ENCODE results near the gene PTPN1.

The PTPN1 gene

DNA sequence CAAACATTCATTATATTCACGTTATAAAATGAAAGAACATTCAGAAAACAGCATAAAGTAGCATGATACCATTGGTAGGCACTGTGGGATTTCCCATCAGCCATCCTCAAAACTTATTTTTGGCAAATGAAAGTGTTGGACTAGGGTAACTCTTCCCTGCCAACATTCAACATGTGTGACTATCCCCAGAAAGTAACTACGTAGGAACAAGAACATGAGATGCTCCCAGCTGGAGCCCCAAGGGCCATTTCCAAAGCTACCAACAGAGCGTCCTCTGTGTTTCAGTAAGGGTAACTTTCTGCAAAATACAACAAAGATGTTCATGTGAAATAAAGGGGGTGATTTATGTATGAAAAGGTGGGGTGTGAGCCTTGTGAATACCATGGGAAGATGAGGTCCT is 28.4 kb upstream of the PTPN1 start:
- DNase-seq (ENCODE audit: low read depth): no peak
- TF ChIP-seq, protein P1, sequence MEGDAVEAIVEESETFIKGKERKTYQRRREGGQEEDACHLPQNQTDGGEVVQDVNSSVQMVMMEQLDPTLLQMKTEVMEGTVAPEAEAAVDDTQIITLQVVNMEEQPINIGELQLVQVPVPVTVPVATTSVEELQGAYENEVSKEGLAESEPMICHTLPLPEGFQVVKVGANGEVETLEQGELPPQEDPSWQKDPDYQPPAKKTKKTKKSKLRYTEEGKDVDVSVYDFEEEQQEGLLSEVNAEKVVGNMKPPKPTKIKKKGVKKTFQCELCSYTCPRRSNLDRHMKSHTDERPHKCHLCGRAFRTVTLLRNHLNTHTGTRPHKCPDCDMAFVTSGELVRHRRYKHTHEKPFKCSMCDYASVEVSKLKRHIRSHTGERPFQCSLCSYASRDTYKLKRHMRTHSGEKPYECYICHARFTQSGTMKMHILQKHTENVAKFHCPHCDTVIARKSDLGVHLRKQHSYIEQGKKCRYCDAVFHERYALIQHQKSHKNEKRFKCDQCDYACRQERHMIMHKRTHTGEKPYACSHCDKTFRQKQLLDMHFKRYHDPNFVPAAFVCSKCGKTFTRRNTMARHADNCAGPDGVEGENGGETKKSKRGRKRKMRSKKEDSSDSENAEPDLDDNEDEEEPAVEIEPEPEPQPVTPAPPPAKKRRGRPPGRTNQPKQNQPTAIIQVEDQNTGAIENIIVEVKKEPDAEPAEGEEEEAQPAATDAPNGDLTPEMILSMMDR (IDR thresholded peaks at IDR 0.05; ENCODE audit: low read depth, low read length, missing control alignments): no peak
- in situ Hi-C loops (cut with HindIII; ENCODE audit: low sequenced_read_pairs): loop anchor here (5.0 to 10.0 kb wide), 2 partner anchors 106 to 233 kb away; no protein-coding TSS in a partner anchor
- no peak overlapping the region for H3K4me3 ChIP-seq (ENCODE audit: low read depth, low read length)

DNA sequence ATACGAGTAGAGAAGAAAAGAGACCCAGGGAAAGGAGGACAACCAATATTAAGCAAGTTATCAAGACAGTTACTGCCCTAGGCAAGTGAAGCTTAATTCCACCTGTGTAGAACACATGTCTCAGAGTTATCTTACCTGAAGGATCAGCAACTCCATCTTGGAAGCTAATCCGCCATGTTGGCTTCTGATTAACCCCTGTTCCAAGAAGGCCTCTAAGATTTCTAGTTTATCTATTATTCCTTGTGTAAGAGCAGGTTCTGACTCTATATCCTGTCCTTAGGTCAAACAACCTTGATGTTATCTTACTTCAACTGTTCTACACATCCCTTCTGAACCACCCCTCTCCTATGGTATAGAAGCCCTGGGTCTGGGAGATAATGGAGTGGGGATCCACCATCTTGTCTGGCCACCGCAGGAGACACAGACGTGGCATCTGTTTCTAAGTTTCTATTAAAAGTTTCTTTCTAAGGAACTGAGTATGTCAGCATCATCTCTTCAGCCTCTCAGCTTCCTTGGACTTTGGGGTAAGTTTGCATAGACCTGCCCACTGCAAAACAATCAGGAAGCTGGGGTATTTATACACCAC is 27.7 kb upstream of the PTPN1 start:
- no peak overlapping the region for H3K4me3 ChIP-seq (ENCODE audit: low read depth, low read length)
- DNase-seq (ENCODE audit: low read depth): no peak
- in situ Hi-C loops (cut with HindIII; ENCODE audit: low sequenced_read_pairs): loop anchor here (5.0 to 10.0 kb wide), 2 partner anchors 105 to 232 kb away; no protein-coding TSS in a partner anchor
- TF ChIP-seq, protein P1 (IDR thresholded peaks at IDR 0.05; ENCODE audit: low read depth, low read length, missing control alignments): no peak

DNA sequence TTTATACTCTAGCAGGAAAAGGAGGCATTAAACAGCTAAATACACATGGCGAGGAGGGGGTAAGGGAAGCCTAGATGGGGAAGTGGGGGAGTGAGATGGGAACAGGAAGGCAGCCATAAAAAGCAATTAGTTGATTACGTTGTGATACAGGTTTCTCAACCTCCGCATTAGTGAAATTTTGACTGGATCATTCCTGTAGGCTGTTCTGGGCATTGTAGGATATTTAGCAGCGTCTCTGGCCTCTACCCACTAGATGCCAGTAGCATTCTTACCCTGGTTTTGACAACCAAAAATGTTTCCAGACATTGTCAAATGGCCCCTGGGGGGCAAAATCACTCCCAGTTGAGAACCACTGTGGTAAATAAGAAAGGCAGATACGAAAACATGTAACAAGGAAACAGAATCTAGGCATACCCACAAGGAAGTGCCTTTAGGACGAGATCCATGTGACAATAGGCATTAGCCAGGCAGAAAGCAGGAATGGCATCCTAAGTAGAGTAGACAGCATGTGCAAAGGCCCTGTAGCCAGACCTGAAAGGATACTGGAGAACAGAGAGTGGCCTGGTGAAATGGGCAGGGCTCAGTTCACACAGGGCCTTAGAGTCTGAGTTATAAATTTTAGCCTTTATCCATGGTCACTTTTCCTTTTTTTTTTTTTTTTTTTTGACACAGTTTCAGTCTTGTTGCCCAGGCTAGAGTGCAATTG is 25.8 kb upstream of the PTPN1 start:
- in situ Hi-C loops (cut with HindIII; ENCODE audit: low sequenced_read_pairs): loop anchor here (5.0 to 10.0 kb wide), 2 partner anchors 103 to 230 kb away; no protein-coding TSS in a partner anchor
- no peak overlapping the region for H3K4me3 ChIP-seq (ENCODE audit: low read depth, low read length)
- TF ChIP-seq, protein P1 (IDR thresholded peaks at IDR 0.05; ENCODE audit: low read depth, low read length, missing control alignments): no peak
- DNase-seq (ENCODE audit: low read depth): no peak

DNA sequence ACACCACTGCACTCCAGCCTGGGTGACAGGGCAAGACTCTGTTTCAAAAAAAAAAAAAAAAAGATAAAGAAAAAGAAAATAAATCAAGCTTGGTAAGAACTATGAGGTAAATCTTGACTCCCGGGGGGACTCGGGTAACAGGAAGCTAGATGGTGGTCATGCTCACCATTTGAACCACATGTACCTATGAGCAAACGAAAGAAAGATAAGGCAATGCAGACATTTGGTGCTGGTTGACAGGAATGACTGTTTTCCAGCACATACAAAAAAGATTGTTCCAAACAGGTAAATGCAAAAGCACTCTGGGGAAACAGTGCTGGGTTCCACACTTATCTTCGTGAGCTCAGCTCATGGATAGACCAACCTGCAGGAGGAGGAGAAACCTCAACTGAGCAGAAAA is 22.8 kb upstream of the PTPN1 start:
- no peak for DNase-seq (ENCODE audit: low read depth)
- H3K4me3 ChIP-seq (ENCODE audit: low read depth, low read length): no peak overlapping the region
- in situ Hi-C loops (cut with HindIII; ENCODE audit: low sequenced_read_pairs): loop anchor here (10.0 kb wide), 1 partner anchor 227 kb away; no protein-coding TSS in a partner anchor
- TF ChIP-seq, protein P1 (IDR thresholded peaks at IDR 0.05; ENCODE audit: low read depth, low read length, missing control alignments): no peak

DNA sequence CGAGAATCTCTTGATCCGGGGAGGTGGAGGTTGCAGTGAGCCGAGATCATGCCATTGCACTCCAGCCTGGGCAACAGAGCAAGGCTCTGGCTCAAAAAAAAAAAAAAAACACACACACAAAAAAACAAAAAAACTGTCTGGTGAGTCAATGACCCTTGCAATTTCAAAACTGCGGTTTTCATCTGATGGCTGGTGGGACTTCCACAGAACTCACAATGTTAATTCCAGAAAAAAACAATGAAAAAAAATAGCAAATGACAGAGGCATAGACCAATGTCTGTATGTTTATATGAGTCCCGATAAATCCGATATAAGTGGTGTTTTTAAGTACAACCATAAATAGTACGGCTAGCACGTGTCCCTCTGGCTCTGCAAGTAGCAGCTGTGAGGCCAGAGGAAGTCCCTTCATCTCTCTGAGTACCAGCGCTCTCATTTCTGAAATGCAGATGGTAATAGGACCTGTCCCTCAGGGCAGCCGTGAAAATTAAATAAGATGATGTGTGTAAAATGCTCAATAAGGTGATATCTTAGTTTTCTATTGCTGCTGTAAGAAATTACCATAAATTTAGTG is 21.9 kb upstream of the PTPN1 start:
- TF ChIP-seq, protein P1 (IDR thresholded peaks at IDR 0.05; ENCODE audit: low read depth, low read length, missing control alignments): no peak
- DNase-seq (ENCODE audit: low read depth): no peak
- in situ Hi-C loops (cut with HindIII; ENCODE audit: low sequenced_read_pairs): loop anchor here (10.0 kb wide), 1 partner anchor 226 kb away; no protein-coding TSS in a partner anchor
- H3K4me3 ChIP-seq (ENCODE audit: low read depth, low read length): no peak overlapping the region

DNA sequence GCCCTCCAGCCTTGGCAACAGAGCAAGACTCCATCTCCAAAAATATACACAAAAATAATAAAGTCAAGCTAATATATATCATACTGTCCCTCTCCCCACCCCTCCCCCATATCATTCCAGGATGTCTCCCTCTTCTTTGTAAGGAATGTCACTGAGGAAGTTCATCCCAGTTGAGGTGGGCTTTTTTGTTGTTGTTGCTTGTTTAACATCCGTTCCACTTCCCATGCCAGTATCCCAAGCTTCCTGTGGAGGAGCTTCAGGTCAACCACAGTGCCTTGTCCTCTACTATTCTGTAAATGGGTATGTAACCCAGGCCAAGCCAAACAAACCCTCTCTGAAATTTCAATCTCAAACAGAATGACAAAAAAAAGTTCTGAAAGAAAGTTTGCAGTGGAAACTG is 19.0 kb upstream of the PTPN1 start:
- TF ChIP-seq, protein P1 (IDR thresholded peaks at IDR 0.05; ENCODE audit: low read depth, low read length, missing control alignments): no peak
- in situ Hi-C loops (cut with HindIII; ENCODE audit: low sequenced_read_pairs): no loop called here
- H3K4me3 ChIP-seq (ENCODE audit: low read depth, low read length): no peak overlapping the region
- no peak for DNase-seq (ENCODE audit: low read depth)

Measured in astrocyte of the cerebellum (primary cell).